C4-2B (cell line): ENCODE data around the gene PLGRKT.

Source experiments
- H3K27ac ChIP-seq: fragments of 450-650 bp; 2 replicates; pipeline ENCODE4 v1.5.1; 2017
- ZFX ChIP-seq: fragments of 450-650 bp; IDR thresholded peaks from 2 replicates; pipeline ENCODE4 v1.6.1; 2017
- TF ChIP-seq, protein P1 (sequence below): fragments of 450-650 bp; conservative IDR thresholded peaks from 2 replicates; pipeline ENCODE4 v1.5.1; 2017; ENCODE audit warnings: mild to moderate bottlenecking

PLGRKT gene

DNA sequence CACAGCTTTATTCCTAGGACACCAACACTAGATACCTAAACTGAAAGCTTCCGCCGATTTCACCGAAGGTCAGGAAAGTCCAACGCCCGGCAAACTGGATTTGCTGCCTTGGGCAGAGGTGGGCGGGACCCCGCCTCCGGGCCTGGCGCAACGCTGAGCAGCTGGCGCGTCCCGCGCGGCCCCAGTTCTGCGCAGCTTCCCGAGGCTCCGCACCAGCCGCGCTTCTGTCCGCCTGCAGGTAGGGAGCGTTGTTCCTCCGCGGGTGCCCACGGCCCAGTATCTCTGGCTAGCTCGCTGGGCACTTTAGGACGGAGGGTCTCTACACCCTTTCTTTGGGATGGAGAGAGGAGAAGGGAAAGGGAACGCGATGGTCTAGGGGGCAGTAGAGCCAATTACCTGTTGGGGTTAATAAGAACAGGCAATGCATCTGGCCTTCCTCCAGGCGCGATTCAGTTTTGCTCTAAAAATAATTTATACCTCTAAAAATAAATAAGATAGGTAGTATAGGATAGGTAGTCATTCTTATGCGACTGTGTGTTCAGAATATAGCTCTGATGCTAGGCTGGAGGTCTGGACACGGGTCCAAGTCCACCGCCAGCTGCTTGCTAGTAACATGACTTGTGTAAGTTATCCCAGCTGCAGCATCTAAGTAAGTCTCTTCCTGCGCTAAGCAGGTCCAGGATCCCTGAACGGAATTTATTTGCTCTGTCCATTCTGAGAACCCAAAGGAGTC lies 12.8 kb upstream of the PLGRKT start, which contains the start of gene CD274:
CD274 (plus strand) TSS at position 184 of the 733 bp plus-strand sequence. CDS start 5,572 bp downstream, outside the sequence.
- no peak within 1 kb of the TSS for H3K27ac ChIP-seq

DNA sequence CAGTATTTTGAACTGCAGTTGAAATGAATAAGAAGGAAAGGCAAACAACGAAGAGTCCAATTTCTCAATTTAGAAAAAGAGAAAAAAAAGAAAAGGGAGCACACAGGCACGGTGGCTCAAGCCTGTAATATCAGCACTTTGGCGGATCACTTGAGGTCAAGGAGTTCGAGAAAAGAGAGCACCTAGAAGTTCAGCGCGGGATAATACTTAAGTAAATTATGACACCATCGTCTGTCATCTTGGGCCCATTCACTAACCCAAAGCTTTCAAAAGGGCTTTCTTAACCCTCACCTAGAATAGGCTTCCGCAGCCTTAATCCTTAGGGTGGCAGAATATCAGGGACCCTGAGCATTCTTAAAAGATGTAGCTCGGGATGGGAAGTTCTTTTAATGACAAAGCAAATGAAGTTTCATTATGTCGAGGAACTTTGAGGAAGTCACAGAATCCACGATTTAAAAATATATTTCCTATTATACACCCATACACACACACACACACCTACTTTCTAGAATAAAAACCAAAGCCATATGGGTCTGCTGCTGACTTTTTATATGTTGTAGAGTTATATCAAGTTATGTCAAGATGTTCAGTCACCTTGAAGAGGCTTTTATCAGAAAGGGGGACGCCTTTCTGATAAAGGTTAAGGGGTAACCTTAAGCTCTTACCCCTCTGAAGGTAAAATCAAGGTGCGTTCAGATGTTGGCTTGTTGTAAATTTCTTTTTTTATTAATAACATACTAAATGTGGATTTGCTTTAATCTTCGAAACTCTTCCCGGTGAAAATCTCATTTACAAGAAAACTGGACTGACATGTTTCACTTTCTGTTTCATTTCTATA lies 12.0 kb upstream of the PLGRKT start:
- TF ChIP-seq, protein P1, sequence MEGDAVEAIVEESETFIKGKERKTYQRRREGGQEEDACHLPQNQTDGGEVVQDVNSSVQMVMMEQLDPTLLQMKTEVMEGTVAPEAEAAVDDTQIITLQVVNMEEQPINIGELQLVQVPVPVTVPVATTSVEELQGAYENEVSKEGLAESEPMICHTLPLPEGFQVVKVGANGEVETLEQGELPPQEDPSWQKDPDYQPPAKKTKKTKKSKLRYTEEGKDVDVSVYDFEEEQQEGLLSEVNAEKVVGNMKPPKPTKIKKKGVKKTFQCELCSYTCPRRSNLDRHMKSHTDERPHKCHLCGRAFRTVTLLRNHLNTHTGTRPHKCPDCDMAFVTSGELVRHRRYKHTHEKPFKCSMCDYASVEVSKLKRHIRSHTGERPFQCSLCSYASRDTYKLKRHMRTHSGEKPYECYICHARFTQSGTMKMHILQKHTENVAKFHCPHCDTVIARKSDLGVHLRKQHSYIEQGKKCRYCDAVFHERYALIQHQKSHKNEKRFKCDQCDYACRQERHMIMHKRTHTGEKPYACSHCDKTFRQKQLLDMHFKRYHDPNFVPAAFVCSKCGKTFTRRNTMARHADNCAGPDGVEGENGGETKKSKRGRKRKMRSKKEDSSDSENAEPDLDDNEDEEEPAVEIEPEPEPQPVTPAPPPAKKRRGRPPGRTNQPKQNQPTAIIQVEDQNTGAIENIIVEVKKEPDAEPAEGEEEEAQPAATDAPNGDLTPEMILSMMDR, result no peak
- no peak for TF ChIP-seq ZFX
- no peak overlapping the region for H3K27ac ChIP-seq

More for the DNA sequence above, 12.8 kb upstream of the PLGRKT start, which contains the start of gene CD274:
- TF ChIP-seq, protein P1, result peak; percentile 90
- no peak for TF ChIP-seq ZFX

DNA sequence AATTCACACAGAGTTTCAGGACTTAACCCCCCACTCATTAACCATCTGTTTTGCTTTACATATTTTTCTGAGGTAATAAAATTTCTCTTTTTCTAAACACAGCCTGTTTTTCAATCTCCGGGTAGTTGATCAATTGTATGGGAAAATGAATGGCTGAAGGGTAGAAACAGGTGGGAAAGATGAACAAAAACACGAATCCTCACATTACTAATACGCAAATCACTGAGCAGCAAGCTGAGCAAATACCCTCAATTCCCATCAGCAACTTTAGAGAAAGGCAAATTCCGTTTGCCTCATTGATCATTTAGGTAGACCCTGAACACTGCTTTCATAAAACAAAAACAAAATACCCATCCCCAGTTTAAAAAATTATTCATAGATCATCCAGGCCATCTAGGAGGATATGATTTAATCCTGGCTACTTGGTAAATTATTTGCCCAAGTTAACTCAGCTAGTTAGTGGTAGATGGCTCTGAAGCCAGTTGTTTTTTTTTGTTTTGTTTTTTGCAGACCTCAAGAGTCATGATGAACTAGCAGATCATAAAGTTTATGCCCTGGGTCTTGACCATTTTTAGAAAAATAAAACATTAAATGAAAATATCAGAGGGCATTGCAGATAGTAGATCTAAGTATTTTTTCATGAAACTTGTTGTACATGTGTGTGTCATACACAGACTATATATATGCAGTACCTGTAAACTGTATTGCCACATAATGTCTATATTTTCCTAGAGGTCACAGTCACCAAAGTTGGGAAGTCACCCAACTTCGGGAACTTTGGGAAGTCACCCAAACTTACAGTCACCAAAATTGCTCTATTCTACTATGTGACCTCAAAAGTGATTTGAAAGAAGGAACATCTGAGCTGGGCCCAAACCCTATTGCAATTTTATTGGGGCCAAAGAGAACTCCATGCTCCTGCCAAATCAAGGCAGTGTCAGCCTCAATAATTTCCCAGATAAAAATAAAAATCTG lies 11.0 kb upstream of the PLGRKT start:
- no peak for TF ChIP-seq ZFX
- TF ChIP-seq, protein P1, result no peak
- no peak overlapping the region for H3K27ac ChIP-seq

DNA sequence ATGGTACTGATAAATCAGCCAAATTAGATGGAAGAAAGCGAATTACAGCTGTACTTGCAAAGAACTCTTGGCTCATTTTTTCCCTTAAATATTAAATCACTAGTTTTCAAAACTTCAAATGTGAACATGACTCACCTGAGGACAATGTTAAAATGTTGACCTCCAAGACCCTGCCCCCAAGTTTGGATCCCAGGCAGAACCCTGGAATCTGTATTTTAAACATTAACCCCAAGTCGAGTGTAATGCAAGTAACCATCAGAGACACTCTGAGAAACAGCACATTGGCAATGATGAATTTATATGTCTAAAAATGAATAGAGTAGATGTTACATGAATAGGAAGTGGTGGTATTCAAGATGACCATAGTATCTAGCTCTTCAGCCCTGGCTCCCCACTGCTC lies 10.3 kb upstream of the PLGRKT start:
- no peak for TF ChIP-seq ZFX
- TF ChIP-seq, protein P1, result no peak
- no peak overlapping the region for H3K27ac ChIP-seq

DNA sequence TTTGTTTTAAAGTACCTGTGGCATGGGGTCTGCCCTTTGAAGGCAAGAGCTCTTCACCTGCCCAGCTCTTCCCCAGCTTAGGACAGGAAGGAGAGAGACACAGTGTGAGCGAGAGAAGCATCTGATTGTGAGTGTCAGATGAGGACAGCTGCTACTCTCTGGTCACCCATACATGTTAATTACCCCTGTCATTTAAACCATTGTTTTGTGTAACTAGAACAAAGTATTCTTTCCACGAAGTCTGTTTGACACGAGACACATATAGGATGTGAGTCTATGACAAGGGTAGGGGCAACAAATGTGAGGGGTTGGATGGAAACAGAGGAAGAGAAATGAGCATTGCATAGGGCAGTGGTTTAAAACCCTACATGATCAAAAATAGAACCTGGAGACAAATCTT lies 9.6 kb upstream of the PLGRKT start:
- TF ChIP-seq, protein P1, result no peak
- TF ChIP-seq ZFX, result no peak
- H3K27ac ChIP-seq, result no peak overlapping the region

DNA sequence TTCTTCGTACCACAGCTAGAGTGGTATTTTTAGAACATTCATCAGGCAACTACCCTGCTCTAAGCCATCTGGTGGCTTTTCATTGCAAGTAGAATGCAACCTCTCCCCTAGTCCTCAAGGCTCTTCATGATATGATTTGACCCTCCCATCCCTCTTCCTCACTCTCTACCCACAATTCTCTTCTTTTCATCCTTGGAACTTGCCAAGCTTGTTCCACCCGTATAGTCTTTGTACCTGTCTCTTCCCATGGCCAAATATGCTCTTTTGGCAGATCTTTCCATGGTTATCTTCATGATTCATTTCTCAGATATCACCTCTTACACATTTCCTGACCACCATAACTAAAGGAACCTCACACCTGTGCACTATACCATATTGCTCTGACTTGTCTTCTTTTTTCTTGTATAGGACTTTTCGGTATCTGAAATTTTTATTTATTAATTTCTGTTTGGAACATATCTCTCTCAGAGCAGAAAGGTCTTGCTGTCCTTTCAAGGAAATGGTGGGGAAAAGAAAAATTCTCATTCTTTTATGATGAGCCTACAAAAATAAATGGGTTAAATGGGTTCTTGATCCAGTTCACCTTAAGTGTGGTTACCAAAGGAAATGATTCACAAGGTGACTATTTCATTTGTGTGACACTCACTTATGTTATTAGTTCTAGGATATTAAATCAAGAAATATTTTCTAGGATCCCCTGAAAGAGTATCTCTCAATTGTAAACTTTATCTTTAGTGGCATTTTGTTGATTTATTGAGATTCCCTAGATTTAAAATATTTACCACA lies 8.9 kb upstream of the PLGRKT start:
- no peak overlapping the region for H3K27ac ChIP-seq
- TF ChIP-seq ZFX, result no peak
- TF ChIP-seq, protein P1, result no peak
